Coronary artery (tissue), 2 donors: ENCODE results near the gene TTC7B.

ENCODE experiments used
- DNase-seq: peaks from one replicate; pipeline ENCODE4 v3.0.0-alpha.2; 2017; ENCODE audit warnings: low spot score
- H3K27ac ChIP-seq, 2 donors: fragments of 200-600 bp; sonication (generic); one replicate each; pipeline ENCODE4 v1.5.1; 2016 to 2019
- H3K4me3 ChIP-seq: fragments of 200-600 bp; sonication (generic); 2 replicates; pipeline ENCODE4 v1.5.1; 2016; ENCODE audit warnings: mild to moderate bottlenecking, moderate library complexity
- CTCF ChIP-seq: fragments of 200-600 bp; sonication (generic); IDR thresholded peaks from one replicate; pipeline ENCODE4 v1.5.1; 2019; ENCODE audit warnings: antibody characterized with exemption

The TTC7B gene

DNA sequence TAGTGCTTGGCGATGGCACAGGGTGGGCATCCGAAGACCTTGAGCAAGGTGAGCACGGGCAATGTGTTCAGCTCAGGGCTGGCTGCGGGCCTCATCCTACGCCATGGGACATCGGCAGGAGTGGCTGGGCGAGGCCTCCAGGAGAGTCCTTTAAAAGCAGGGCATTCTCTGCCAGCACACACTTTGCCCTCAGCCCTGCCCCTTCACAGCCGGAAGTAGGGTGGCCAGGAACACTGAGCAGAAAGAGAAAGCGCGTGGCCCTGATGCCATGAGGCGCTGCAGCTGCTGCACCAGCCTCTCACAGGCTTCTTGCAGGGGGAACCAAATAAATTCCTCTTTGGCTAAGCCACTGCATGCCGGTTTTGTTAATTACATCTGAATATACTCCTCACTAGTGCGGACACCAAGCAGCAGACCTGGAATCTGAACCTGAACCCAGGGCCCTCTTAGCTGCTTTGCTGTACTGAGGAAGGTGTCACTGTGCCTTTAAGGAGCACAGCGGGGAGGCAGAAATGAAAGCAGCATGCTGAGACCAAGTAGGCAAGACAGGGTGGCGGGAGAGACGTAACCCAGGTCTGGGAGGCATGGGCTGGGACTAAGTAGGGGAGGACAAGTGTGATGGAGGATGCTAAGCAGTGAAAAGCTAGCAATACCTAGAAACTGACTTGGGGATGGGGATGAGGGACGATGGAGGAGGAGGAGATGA lies 155.2 kb downstream of the TTC7B start:
- TF ChIP-seq CTCF: no peak
- no peak for DNase-seq
- no peak overlapping the region for H3K27ac ChIP-seq
- no peak overlapping the region for H3K4me3 ChIP-seq

GRCh38 chr14:90659156-90659555 lies 157.1 kb downstream of the TTC7B start:
- H3K27ac ChIP-seq: no peak overlapping the region
- no peak for DNase-seq
- TF ChIP-seq CTCF: no peak
- no peak overlapping the region for H3K4me3 ChIP-seq

DNA sequence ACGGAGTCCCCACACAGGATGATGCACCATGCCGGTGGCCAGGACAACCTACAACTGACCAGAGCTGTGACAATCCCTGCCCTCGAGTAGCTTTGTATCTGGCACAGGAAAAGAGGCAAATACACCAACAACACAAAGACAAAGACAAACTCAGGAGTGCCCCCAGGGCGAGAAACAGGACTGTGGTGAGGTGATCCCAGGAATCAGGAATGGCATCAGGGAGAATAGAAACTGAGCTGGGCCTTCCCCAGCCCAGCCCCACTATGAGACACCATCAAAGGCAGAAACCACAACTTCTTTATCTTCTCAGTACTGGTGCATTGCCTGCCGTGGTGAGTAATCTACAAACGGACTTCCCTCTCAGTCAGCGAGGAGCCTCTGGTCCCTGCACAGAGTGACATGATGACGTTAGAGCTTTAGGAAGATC lies 157.7 kb downstream of the TTC7B start:
- no peak for DNase-seq
- TF ChIP-seq CTCF: no peak
- Histone ChIP-seq H3K27ac (no peak overlapping the region), H3K4me3 (no peak overlapping the region)

DNA sequence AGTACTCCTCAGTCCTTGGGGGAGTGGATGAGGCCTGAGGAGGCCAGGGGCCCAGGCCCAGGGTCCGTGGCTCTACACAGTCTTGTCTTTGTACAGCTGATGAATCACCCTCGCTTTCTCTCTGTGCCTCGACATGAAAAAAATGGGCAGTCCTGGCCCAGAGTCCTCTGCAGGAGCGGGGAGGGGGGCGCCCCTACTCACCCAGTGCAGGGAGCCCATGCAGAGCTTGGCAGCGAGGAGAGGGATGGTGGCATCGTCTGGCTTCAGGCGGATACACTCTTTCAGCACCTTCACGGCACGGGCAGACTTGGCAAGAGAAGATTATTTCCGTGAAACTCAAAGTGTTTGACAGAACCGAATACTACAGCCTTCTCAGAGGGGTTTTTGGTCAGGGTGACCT lies 159.3 kb downstream of the TTC7B start:
- H3K27ac ChIP-seq: peak overlapping the region in 1 of 2 donors; percentile 14

DNA sequence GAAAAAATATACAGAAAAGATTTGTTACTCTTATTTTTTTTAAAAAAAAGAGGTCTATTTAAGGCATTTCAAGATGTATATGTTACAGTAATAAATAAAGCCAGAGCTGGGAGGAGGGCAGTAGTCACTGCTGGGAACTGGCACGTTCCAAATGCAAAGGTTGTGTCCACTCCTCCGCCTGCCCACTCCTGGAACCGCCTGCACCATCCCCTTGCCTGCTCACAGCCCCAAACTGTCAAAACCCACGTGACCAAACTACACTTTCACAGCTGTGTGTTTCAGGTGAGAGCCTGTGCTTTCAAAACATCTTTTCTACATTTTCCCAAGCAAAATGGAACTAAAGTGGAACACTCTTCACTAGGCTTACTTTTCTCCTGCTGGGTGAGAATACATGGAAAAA lies 160.4 kb downstream of the TTC7B start:
- Histone ChIP-seq H3K4me3 (no peak overlapping the region), H3K27ac (no peak overlapping the region)
- DNase-seq: no peak
- TF ChIP-seq CTCF: no peak

More for the DNA sequence above, 159.3 kb downstream of the TTC7B start:
- no peak overlapping the region for H3K4me3 ChIP-seq
- TF ChIP-seq CTCF: no peak
- DNase-seq: no peak

DNA sequence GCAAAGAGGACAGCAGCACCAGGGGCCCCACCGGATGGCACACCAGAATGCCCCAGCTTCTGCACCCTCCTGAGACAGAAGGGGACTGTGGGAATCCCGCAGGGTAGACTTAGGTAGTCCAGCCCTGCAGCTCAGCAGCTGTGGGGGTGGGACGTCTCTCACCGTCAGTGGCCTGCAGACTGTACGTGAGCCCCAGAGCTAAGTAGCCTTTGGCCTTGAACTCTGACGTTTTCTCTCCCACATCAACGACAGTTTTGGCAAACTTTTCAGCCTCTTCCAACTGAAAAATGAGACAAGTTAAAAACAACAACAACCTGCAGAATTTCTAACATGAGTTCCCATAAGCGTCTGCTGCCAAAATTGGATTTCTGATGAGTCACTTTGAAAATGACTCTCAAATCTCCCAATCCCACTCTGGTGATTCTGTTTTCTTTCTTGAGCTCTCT lies 161.4 kb downstream of the TTC7B start:
- no peak for TF ChIP-seq CTCF
- DNase-seq: no peak
- peak overlapping the region; percentile 22 to 52 for H3K27ac ChIP-seq

GRCh38 chr14:90652626-90653025 lies 163.6 kb downstream of the TTC7B start:
- no peak for DNase-seq
- Histone ChIP-seq H3K27ac (no peak overlapping the region), H3K4me3 (no peak overlapping the region)
- TF ChIP-seq CTCF: no peak

More for the DNA sequence above, 161.4 kb downstream of the TTC7B start:
- H3K4me3 ChIP-seq: no peak overlapping the region
